Nephron (organoid): ENCODE results near the gene KRT32.
"Not testable (repeated sequence)": the region's sequence is repeated elsewhere in the genome, so short reads cannot be mapped to it uniquely, and the experiment has no call there.

Experiments used
- H3K27ac Mint-ChIP-seq, 3 experiments: 2 replicates each; pipeline ENCODE4 v1.8.0; 2020; ENCODE audit warnings: mixed read lengths in 3 of 3, mild to moderate bottlenecking in 2 of 3, moderate library complexity in 1 of 3
- H3K27me3 Mint-ChIP-seq: 2 replicates; pipeline ENCODE4 v1.8.0; 2021; ENCODE audit warnings: low read depth, mild to moderate bottlenecking, moderate library complexity, mixed read lengths
- H3K36me3 Mint-ChIP-seq: 2 replicates; pipeline ENCODE4 v1.8.0; 2020; ENCODE audit warnings: low read depth, mixed read lengths
- H3K4me1 Mint-ChIP-seq: 2 replicates; pipeline ENCODE4 v1.8.0; 2020; ENCODE audit warnings: mixed read lengths
- H3K4me3 Mint-ChIP-seq, 3 experiments: 2 replicates each; pipeline ENCODE4 v1.8.0; 2020; ENCODE audit warnings: mild to moderate bottlenecking in 3 of 3, mixed read lengths in 3 of 3, moderate library complexity in 2 of 3
- H3K9me3 Mint-ChIP-seq: 2 replicates; pipeline ENCODE4 v1.8.0; 2020; ENCODE audit warnings: mixed read lengths
- CTCF ChIP-seq, 3 experiments: fragments of 200-600 bp; sonication (generic); IDR thresholded peaks; one replicate each; pipeline ENCODE4 v1.5.0; 2021; ENCODE audit warnings: antibody characterized with exemption in 3 of 3; ENCODE audit not compliant: unreplicated experiment in 3 of 3

KRT32 gene

GRCh38 chr17:41429667-41430066 lies 37.5 kb downstream of the KRT32 start:
- peaks cover 14% of the 10 kb centered on the region for H3K4me1 Mint-ChIP-seq
- no peak overlapping the region for H3K4me3 Mint-ChIP-seq

GRCh38 chr17:41428591-41429291 lies 38.4 kb downstream of the KRT32 start:
- Mint-ChIP-seq H3K9me3 (no peaks in the 10 kb centered on the region), H3K27me3 (peaks cover 19% of the 10 kb centered on the region), H3K4me3 (no peak overlapping the region), H3K27ac (no peak overlapping the region), H3K36me3 (no peaks in the 10 kb centered on the region), H3K4me1 (peaks cover 5% of the 10 kb centered on the region)
- no peak for TF ChIP-seq CTCF (IDR thresholded peaks at IDR 0.05; ENCODE audit: unreplicated experiment in 3 of 3)

More at GRCh38 chr17:41429667-41430066, 37.5 kb downstream of the KRT32 start:
- H3K27ac Mint-ChIP-seq: no peak overlapping the region
- H3K36me3 Mint-ChIP-seq: no peaks in the 10 kb centered on the region
- H3K27me3 Mint-ChIP-seq: peaks cover 19% of the 10 kb centered on the region
- no peaks in the 10 kb centered on the region for H3K9me3 Mint-ChIP-seq
- no peak for TF ChIP-seq CTCF (IDR thresholded peaks at IDR 0.05; ENCODE audit: unreplicated experiment in 3 of 3)

- H3K4me1 Mint-ChIP-seq: no peaks in the 10 kb centered on the region
- peaks cover 21% of the 10 kb centered on the region for H3K27me3 Mint-ChIP-seq
- no peak within 1 kb of the TSS for H3K4me3 Mint-ChIP-seq
- H3K36me3 Mint-ChIP-seq: no peaks in the 10 kb centered on the region
- H3K9me3 Mint-ChIP-seq: no peaks in the 10 kb centered on the region
- no peak for TF ChIP-seq CTCF (IDR thresholded peaks at IDR 0.05; ENCODE audit: unreplicated experiment in 3 of 3)
- no peak within 1 kb of the TSS for H3K27ac Mint-ChIP-seq
Observed at GRCh38 chr17:41424111-41424635, 43.0 kb downstream of the KRT32 start, which contains the start of gene KRT37. Gene KRT37, minus strand, starts transcription at chr17:41424585. Its CDS starts 62 bp downstream, at chr17:41424523.

GRCh38 chr17:41422586-41422985 lies 44.6 kb downstream of the KRT32 start:
- not testable (repeated sequence) for H3K4me3 Mint-ChIP-seq, H3K36me3 Mint-ChIP-seq, H3K9me3 Mint-ChIP-seq, H3K27ac Mint-ChIP-seq, H3K4me1 Mint-ChIP-seq
- peaks cover 21% of the 10 kb centered on the region for H3K27me3 Mint-ChIP-seq

- peaks cover 21% of the 10 kb centered on the region for H3K27me3 Mint-ChIP-seq
- H3K9me3 Mint-ChIP-seq: no peaks in the 10 kb centered on the region
- no peak for TF ChIP-seq CTCF (IDR thresholded peaks at IDR 0.05; ENCODE audit: unreplicated experiment in 3 of 3)
- H3K36me3 Mint-ChIP-seq: no peaks in the 10 kb centered on the region
- peaks cover under 1% of the 10 kb centered on the region for H3K4me1 Mint-ChIP-seq
- no peak overlapping the region for H3K4me3 Mint-ChIP-seq
- no peak overlapping the region for H3K27ac Mint-ChIP-seq
Observed at GRCh38 chr17:41421617-41422016, 45.6 kb downstream of the KRT32 start.

- Mint-ChIP-seq H3K4me3 (no peak overlapping the region), H3K27ac (no peak overlapping the region), H3K36me3 (no peaks in the 10 kb centered on the region), H3K4me1 (peaks cover 6% of the 10 kb centered on the region), H3K27me3 (peaks cover 19% of the 10 kb centered on the region), H3K9me3 (no peaks in the 10 kb centered on the region)
- TF ChIP-seq CTCF (IDR thresholded peaks at IDR 0.05; ENCODE audit: unreplicated experiment in 3 of 3): no peak
Observed at GRCh38 chr17:41421116-41421515, 46.1 kb downstream of the KRT32 start.
